NCI-H187 (cell line): ENCODE data around the gene SPACA9.

Source experiments
- DNase-seq, 2 experiments: peaks; one replicate each; lab custom pipeline; 2025; lab: John Stamatoyannopoulos, UW

The SPACA9 gene

GRCh38 chr9:132863096-132863495 lies 15.6 kb upstream of the SPACA9 start:
- DNase-seq = no peak

- no peak for DNase-seq
Measured at GRCh38 chr9:132864277-132864676, 14.4 kb upstream of the SPACA9 start.

DNA sequence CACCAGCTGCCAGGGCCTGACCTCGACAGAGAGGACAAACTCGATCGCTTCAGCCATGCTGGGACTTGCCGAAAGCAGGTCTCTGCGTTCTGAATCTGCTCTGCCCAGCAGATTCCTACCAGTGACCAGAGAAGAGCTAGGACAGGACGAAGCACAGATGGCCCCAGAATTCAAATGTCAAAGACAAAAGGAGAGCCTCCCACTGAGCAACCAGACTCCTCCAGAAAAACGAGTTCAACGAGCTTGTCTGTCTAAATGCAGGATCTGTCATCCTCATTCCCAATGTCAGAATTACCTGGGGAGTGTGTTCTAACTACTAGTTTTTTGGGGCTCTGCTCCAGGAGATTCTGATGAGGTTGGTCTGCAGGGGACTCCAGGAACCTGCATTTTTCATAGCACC lies 14.0 kb upstream of the SPACA9 start:
- DNase-seq = no peak

- no peak for DNase-seq
Measured at GRCh38 chr9:132866898-132867297, 11.8 kb upstream of the SPACA9 start.

DNA sequence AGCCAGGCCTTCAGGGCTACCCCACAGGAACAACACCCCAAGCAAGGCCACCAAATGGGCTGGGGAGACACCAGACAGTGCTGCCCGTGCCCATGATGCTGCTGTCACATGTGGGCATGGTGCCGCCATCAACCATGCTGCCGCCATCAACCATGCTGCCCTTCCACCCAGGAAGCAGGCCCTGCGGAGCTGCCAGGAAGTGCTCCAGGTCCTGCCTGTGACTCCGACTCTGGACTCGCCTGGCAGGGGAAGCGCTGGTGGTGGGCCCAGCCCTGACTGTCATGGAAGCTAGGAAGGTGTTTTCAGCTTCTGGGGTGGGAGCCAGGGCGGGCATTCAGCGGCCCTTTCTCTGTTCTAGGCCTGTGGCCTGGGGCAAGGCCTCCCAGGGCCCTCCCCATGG lies 9.4 kb upstream of the SPACA9 start:
- DNase-seq = no peak

- DNase-seq = no peak
Measured at GRCh38 chr9:132873403-132873802, 5.3 kb upstream of the SPACA9 start.

- no peak for DNase-seq
Measured at GRCh38 chr9:132875159-132875558, 3.5 kb upstream of the SPACA9 start.

- DNase-seq = no peak
Measured at GRCh38 chr9:132876849-132877248, 1.8 kb upstream of the SPACA9 start.

DNA sequence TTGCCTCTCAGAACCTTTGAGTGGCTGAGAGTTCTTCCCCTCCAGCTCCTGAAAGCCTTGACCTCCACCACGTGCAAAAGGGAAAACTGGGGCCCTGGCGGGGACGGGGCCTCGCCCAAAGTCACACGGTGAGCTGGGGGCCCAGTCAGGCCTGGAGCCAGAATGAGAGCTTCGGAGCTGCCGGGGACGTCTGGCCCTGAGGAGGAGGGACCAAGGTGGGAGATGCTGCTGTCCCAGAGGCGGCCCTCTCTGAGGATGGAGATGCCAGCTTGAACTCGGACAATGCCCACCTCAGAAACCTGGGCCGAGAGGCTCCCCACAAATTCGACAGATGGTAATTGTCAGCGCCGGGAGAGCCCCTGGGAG lies 1.3 kb upstream of the SPACA9 start:
- DNase-seq = no peak

DNA sequence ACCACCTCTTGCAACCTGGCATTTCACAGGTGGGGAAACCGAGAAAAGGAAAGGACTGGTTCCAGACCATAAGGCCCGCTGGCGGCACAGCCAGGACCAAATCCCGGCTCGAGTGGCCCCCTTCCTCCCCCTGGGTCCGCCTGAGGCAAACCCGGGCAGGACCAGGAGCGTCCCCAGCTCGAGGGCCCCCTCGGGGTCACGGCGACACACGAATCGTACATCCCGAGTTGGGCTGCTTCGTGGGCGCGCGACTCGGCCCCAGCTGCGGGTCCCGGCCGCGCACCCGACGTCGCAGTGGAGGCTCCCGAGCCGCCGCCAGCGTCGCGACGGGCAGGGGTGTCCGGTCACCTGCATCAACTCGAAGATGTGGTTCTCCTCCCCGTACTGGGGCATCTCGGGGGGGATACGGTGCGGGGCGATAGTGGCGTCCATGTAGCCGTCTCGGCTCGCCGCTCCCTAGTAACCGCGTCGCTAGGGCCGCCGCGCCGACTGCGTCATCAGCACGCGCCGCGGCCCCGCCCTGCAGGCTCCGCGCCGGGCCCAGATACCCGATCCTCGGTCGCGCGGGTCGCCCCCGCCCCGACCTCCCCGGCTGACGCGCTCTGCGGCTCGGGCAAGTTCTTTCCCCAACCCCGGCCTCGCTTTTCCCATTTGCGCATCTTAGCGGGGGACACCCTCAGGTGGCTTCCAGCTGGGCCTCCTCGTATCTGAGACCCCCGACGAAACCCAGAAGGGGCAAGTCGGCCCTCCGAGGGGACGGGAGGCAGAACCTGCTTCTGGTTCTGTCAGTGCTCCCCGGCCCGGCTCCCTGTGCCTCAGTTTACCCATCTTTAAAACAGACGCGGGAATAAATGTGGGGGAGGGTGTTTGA lies 639 bp upstream of the SPACA9 start, which contains the start of gene AK8:
Gene AK8 (minus strand): TSS at position 461 of the 871 bp plus-strand sequence. CDS start 29 bp downstream, at position 432.
- DNase-seq = peak in 1 of 2 experiments; percentile 9

GRCh38 chr9:132879457-132880323 lies 992 bp downstream of the SPACA9 start:
- no peak for DNase-seq

- DNase-seq = no peak
Measured at GRCh38 chr9:132880324-132880661, 1.6 kb downstream of the SPACA9 start.

GRCh38 chr9:132881826-132882225 lies 3.1 kb downstream of the SPACA9 start:
- DNase-seq = no peak

DNA sequence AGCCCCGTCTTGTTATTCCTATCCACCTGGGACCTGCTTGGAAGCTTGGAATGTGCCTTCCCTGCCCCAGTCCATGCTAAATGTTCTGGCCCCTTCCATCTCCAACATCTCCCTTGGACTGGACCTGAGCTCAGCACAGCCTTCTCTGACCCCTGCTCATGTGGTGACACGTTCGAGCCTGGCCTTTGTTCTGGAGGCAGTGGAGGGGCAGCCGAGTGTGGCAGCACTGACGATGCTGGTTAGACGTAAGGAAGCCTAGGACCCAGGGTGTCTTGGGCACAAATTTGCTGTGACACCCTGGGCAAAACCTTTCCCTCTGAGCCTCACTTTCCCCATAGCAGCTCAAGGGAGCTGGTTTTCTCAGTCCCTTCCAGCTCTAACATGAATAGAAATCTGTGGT lies 3.9 kb downstream of the SPACA9 start:
- DNase-seq = no peak

- no peak for DNase-seq
Measured at GRCh38 chr9:132883349-132884294, 4.9 kb downstream of the SPACA9 start.

GRCh38 chr9:132885720-132886333 lies 7.1 kb downstream of the SPACA9 start:
- DNase-seq = no peak

- DNase-seq = no peak
Measured at GRCh38 chr9:132886334-132886725, 7.6 kb downstream of the SPACA9 start.

DNA sequence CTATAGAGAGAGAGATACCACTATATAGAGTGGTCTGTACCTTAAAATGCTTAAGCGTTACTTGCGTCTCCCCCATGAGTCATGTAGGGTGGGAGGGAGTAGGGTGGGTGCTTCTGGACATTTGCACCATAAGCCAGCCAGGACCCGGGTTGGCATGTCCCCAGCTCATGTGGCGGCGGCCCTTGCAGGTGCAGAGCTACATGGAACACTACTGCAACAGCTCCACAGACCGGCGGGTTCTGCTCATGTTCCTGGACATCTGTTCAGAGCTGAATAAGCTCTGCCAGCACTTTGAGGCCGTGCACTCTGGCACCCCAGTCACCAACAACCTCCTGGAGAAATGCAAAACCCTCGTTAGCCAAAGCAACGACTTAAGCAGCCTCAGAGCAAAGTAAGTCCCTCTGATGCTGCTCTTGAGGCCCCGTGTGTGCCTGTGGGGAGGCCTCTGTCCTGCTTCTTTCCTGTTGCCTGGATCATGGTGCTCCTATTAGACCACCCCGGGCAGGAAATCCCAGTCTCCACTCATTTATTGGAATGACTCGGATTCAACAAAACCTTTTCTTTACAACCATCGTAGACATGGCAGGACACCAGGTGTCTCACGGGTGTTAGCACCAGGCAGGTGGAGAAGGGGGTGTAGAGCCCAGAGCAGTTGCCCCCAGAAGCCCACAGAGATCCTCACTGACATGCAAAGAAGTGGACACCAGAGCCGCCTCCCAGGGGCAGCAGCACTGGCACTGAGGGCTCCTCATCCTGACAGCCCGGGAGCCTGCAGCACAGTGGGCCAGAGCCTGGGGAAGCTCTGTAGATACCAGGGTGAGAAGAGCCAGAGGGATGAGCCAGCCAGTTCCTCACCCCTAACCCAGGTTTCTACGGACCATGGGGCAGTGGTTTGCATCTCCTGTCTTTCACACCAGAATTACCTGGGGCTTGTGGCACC lies 8.8 kb downstream of the SPACA9 start:
- no peak for DNase-seq

- DNase-seq = no peak
Measured at GRCh38 chr9:132888151-132888550, 9.5 kb downstream of the SPACA9 start.

GRCh38 chr9:132892400-132892799 lies 13.7 kb downstream of the SPACA9 start:
- DNase-seq = no peak
